HG03432 (cell line): ENCODE results near the gene ZMYND8.

Experiments
- ATAC-seq: cut with Tn5 transposase; IDR thresholded peaks from one replicate; pipeline ENCODE4 v1.9.1; 2021; ENCODE audit warnings: mild to moderate bottlenecking, moderate library complexity; ENCODE audit not compliant: unreplicated experiment

Gene ZMYND8

GRCh38 chr20:47354714-47355488 lies 1.6 kb downstream of the ZMYND8 start:
- no peak for ATAC-seq

DNA sequence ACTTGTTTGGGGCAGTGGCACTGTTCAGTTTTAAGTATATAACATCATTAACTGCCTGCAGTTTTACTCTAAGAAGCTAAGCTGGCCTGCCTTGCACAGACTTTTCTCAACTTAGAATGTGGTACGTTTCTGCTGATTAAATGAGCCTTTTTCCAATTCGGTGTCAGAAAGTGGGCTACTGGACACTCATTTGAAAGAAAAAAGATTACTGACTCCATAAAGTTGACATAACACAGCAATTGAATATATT lies 2.1 kb downstream of the ZMYND8 start:
- ATAC-seq = no peak

- ATAC-seq = no peak
Observed at GRCh38 chr20:47353692-47354463, 2.6 kb downstream of the ZMYND8 start.

DNA sequence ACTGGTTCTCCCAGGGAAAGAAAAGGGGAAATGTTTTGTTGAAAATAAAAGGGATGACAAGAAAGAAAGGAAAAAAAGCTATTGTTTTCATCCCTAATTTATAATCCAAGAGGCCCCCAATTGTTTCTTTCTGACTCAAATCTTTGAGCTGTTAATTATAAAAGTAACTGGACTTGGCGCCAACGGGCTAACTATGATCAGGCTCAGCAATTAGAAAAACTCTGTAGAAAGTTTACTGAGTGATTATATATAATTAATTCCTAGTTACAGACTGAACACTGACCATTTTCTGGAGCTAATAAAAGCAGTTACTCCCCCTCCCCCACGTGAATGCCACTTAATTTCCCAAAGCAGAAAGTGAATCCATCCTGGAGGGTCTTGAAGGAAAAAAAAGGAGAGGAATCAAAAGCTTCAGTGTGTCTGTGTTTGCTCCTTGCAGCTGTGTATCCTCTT lies 3.2 kb downstream of the ZMYND8 start:
- ATAC-seq = no peak

GRCh38 chr20:47352332-47353238 lies 3.9 kb downstream of the ZMYND8 start:
- ATAC-seq = no peak

GRCh38 chr20:47351643-47352331 lies 4.7 kb downstream of the ZMYND8 start:
- no peak for ATAC-seq

GRCh38 chr20:47350691-47351545 lies 5.6 kb downstream of the ZMYND8 start:
- ATAC-seq = no peak

DNA sequence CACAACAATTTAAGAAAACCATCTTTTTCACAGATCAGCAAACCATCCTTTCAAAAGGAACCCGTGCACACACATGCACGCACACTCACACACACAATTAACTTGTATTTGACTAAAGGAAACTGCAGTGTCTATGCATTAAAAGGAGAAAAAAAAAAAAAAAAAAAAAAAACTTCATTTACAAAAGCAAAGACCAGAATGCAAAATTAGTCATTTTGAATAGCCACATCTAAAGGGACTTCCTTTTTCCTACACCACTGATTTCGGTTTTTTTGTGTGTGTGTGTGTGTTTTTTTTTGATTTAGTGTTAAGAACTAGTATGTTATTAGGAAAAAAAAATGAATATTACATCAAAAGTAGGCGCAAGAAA lies 6.3 kb downstream of the ZMYND8 start:
- ATAC-seq = no peak

DNA sequence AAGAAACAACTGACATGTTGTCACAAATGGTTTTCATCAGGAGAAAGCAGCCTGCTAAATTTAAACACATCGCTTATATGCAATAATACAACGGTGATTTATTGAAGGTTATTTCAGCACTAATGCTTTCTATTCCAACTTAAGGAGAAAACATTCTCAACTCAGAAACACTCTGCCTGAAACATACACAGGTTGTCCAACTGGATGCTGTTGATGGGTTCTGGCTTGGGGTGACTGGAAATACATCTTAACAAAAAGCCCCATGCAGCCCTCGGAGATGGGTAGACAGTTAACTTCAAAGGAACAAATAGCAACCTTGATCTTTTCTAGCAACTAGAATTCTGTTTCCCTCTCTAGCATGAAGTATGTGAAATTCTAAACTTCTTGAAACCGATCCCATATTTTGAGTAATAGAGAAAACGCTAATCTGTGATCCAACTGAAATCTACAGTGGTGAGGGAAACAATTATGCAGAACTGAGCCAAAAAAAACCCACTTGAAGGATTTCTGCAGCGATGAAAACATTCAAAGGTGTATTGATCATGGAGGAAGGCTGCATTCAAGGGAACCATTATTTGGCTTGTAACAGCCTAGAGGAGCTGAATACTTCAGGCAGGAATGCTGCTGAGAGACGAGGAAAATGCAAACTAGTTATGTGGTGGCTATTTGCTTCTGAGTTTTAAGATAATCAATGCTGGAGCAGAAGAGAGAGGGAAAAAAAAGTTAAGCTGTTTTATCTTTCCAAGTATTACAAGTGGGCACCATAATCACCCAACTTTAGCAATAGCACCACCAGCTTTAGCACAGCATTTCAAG lies 6.9 kb downstream of the ZMYND8 start:
- ATAC-seq = no peak

- ATAC-seq = no peak
Observed at GRCh38 chr20:47348539-47349142, 7.9 kb downstream of the ZMYND8 start.

GRCh38 chr20:47347661-47348435 lies 8.7 kb downstream of the ZMYND8 start:
- ATAC-seq = no peak

- no peak for ATAC-seq
Observed at GRCh38 chr20:47346172-47346571, 10.3 kb downstream of the ZMYND8 start.

DNA sequence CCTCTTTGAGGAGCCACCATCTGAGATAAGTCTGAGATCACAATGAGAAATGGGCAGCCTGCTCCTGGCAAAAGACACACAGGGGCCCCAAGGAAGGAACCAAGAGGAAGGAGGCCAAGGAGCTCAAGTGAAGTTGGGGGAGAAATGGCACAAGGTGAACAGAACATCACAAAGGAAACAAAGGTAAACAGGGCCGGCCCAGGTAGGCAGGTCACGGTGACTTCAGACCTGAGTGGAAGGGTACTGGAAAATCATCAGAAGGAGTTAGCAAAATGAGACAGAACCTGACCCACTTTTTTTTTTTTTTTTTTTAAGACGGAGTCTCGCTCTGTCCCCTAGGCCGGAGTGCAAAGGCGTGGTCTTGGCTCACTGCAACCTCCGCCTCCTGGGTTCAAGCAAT lies 11.3 kb downstream of the ZMYND8 start:
- ATAC-seq = no peak

GRCh38 chr20:47343007-47343472 lies 13.5 kb downstream of the ZMYND8 start:
- ATAC-seq = no peak

DNA sequence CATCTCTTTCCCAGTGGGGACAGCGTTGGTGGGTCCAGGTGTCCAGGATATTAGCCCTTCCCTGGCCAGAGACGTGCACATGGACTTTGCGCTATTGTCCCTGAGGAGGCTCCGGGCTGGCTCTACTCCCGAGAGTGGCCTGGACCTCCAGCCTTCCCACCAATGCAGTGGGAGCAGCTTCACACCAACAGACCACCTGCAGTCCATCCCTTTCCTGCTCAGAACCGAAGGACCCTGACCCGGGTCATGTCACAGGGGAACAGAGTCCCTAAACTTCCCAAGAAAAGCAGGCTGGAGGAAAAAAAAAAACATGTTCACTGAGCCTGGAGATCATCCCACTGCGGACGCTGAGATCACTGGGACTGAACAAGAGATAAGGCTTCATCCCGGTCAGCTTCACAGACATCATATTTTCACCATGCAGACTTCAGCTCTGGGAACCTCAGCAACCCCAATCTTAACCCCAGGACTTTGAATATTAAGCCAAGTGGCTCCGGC lies 18.3 kb downstream of the ZMYND8 start:
- ATAC-seq = no peak

DNA sequence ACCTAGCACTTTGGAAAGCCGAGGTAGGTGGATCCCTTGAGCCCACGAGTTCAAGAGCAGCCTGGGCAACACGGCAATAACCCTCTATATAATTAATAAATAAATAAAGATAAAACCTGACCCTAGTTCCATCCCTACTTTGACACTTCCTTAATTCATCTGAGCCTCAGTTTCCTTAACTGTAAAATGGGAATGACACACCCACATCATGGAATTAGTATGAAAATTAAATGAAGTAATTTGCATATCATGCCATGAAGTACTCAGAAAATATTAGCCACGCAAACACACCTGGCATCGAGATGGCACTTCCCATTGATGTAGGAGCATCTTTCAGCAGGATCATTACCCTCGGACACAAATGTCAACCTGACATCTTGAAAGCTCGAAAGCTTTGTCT lies 19.1 kb downstream of the ZMYND8 start:
- ATAC-seq = no peak

GRCh38 chr20:47336129-47336754 lies 20.3 kb downstream of the ZMYND8 start:
- no peak for ATAC-seq
